Bronchus fibroblast of lung (primary cell): ENCODE measurements around the gene CES2. TPM values are rescaled to one million over a fixed set of nuclear protein-coding genes. Genes with fewer than 3 reads are reported as not detected.

Source experiments
- total RNA-seq: library from RNA; depleted of rRNA; stranded (reverse); fragments of >200 nt; gene quantifications from 2 replicates; pipeline ENCODE4 v1.2.3, GENCODE V29; 2015

The CES2 gene, protein sequence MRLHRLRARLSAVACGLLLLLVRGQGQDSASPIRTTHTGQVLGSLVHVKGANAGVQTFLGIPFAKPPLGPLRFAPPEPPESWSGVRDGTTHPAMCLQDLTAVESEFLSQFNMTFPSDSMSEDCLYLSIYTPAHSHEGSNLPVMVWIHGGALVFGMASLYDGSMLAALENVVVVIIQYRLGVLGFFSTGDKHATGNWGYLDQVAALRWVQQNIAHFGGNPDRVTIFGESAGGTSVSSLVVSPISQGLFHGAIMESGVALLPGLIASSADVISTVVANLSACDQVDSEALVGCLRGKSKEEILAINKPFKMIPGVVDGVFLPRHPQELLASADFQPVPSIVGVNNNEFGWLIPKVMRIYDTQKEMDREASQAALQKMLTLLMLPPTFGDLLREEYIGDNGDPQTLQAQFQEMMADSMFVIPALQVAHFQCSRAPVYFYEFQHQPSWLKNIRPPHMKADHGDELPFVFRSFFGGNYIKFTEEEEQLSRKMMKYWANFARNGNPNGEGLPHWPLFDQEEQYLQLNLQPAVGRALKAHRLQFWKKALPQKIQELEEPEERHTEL
- total RNA-seq = 22.0 and 24.7 TPM in 2 replicates

DNA sequence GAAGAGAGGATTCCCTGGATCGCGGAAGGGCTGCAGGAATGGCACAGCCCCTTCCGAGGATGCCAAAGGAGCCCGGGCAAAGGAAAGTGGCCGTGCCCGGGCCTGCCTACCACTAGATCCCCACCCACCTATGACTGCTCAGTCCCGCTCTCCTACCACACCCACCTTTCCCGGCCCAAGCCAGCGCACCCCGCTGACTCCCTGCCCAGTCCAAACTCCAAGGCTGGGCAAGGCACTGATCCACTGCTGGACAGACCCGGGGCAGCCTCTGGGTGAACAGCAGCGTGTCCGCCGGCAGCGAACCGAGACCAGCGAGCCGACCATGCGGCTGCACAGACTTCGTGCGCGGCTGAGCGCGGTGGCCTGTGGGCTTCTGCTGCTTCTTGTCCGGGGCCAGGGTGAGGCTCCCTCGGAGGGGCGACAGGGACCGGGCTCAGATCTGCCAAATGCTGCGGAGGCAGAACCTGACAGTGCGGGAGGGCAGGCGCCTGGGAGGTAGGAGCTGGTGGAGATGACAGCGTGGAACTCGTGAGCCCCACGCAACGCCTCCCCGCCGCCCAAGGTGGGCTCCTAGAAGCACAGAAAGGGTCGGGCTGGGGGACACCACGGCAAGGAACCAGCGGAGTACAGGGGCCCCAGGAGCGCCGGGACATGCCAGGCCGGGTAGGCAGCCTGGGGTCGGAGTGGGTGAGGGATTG lies at the start of gene CES2:
TSS of gene CES2 (plus strand) at position 203 of the 698 bp plus-strand sequence. CDS start at position 323, 120 bp downstream.

DNA sequence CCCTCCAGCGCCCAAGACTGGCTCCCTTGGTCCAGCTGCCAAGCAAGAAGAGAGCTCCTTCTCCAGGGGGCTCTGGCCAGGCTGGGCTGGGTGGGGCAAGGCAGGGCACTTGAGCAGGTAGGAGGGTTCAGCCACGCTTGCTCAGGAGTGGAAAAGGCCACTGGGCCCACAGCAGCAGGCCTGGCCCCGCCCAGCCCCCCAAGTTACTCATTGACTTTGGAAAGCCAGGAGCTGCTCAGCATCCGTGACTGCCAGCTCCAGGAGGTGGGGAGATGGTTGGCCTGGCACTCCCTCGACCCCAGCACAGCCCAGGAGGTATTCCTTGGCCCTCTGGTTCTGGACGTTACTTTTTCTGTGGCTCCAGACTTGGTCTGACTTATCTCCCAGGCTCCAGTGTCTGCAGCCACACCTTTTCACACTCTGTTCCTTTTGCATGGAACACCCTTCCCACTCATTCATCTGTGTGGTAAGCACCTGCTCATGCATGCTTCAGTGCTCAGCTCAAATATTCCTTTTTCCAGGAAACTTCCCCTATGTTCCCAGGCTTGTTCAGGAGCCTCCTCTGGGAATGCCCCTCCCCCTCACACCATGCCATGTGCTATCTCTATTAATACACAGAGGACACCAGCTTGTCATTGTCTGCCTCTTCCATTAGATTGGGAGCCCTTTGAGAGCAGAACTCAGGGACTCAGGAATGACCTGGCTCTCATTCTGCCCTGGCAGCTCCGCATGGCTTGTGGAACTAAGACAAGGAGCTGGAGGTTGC lies 16.3 kb upstream of the CES2 start, which contains the start of gene CDH16:
TSS of gene CDH16 (minus strand) at position 83 of the 766 bp plus-strand sequence. CDS start 820 bp downstream, outside the sequence.

DNA sequence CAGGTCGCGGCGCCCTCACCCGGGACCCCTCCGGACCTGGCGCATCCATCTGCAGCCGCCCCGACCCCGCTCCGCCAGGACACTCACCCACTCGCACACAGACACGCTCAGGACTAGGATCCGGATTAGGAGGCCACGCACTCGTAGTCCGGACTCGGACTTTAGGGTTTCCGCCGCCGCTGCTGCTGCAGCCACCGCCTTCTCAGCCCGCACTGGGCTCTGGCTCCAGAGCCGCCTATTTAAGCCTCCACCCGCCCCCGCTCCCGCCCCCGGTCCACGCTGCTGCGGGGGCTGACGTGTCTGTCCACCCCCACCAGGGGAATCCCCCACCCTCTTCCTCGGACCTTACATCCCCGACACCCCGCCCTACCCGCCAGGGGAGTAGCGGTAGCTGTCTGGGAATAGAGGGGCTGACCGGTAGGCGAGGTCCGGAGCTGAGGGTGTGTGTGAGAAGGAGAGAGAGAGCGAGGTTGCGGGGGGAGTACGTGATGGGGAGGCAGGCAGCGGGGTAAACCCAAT lies 9.9 kb upstream of the CES2 start, which contains the start of gene RRAD:
TSS of gene RRAD (minus strand) at position 214 of the 519 bp plus-strand sequence. CDS start 356 bp downstream, outside the sequence.

DNA sequence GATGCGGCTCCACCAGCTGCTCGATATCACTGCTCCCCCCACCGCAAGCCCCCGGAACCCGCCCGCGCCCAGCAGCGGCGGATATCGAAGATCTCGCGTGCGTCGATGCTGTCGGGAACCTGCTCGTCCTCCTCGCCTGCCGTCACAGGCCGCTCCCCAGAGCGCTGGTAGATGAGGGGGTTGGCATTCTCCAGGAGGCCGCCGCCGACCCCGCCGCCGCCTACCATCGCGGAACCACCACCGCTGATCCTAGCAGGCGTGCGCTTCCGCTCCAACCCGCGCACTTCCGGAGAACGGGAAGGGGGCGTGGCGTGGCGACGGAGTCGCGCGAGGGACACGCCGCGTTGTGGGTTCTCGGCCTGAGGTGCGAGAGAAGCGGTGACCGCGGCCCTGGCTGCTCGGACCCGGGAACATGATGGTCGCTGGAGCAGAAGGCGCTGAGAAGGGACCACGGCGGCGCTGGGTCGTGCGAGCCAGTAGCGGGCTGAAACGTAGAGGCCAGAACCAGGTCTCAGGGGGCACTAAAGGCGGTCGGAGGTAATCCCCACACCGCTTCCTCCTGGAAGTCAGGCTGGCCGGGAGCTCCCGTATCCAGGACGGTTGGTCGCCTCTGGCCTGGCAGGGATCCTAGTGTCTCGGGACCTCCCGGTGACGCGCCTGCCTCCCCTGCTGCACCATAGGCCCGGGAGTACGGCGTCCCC lies 1.0 kb upstream of the CES2 start, which contains the start of gene CIAO2B:
TSS of gene CIAO2B (minus strand) at position 265 of the 701 bp plus-strand sequence. CDS start at position 227, 38 bp downstream.

DNA sequence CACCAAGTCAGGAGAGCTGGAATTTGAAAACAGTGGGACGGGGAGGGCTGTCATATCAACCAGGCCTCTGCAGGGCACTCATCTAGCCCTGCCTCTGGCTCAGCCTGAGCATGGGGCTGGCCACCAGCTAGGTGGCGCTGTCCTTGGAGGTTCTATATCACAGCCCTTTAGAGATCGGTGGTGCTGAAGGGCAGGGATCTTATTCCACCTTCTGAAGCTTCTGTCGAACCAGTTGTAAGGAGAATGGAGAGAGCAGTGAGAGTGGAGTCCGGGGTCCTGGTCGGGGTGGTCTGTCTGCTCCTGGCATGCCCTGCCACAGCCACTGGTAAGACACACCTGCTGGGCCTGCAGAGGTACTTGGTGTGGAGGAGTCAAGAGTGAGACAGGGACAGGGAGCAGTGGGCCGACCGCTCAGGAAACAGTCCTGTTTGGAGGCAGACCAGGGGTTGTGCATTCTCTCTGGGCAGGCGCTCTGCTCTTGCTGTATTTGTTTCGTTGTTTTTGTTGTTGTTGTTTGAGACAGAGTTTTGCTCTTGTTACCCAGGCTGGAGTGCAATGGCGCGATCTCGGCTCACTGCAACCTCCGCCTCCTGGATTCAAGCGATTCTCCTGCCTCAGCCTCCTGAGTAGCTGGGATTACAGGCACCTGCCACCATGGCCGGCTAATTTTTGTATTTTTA lies 25.9 kb downstream of the CES2 start, which contains the start of gene CES3:
TSS of gene CES3 (plus strand) at position 202 of the 680 bp plus-strand sequence. CDS start at position 244, 42 bp downstream.

DNA sequence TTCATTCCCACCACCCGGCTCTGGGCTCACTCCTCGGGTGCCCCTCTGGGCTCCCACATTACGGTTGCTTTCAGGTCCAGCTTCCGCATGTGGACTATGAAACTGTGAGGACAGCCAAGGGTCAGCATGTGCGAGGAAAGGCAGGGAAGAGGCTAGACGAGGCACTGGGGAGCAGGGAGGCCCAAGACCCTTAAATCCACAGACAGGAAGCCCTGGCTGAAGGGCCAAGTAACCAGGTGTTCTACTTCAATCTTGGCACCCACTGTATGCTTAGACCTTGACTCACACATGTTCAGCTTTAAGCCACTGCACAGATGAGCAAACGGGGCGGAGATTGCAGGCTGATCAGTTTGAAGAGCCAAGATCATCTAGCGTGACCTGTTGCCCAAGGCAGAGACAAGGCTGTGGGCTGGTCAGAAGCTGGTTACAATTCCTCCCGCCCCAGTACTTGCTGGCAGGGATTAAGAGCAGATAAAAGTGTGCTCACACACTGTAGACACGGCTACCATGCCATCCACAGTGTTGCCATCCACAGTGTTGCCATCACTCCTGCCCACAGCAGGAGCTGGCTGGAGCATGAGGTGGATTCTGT lies 53.0 kb downstream of the CES2 start, which contains the start of gene CES4A:
TSS of gene CES4A (plus strand) at position 393 of the 592 bp plus-strand sequence. CDS start at position 577, 184 bp downstream.

Other genes with a start within 250 kb of the CES2 start
- 5.6 and 7.2 TPM in 2 replicates for gene CMTM4, start 238.8 kb upstream of the CES2 start, total RNA-seq
- gene DYNC1LI2, start 183.9 kb upstream of the CES2 start, total RNA-seq = 40.9 and 52.9 TPM in 2 replicates
- not detected in 2 replicates for gene TERB1, start 133.9 kb upstream of the CES2 start, total RNA-seq
- gene NAE1, start 104.5 kb upstream of the CES2 start, total RNA-seq = 57.8 and 74.3 TPM in 2 replicates
- not detected in 2 replicates for gene CA7, start 91.1 kb upstream of the CES2 start, total RNA-seq
- 1.9 and 6.6 TPM in 2 replicates for gene PDP2, start 55.0 kb upstream of the CES2 start, total RNA-seq
- not detected in 2 replicates for gene CDH16, start 16.6 kb upstream of the CES2 start, total RNA-seq
- 5.4 and 7.6 TPM in 2 replicates for gene RRAD, start 10.0 kb upstream of the CES2 start, total RNA-seq
- gene CIAO2B, start 1.1 kb upstream of the CES2 start, total RNA-seq = 180 and 183 TPM in 2 replicates
- 0.15 and 0.17 TPM in 2 replicates for gene CES3, start 25.8 kb downstream of the CES2 start, total RNA-seq
- gene CES4A, start 53.1 kb downstream of the CES2 start, total RNA-seq = 0.34 and 0.45 TPM in 2 replicates
- gene CBFB, start 93.6 kb downstream of the CES2 start, total RNA-seq = 35.4 and 45.1 TPM in 2 replicates
- gene PHAF1, start 174.4 kb downstream of the CES2 start, total RNA-seq = 9.8 and 13.7 TPM in 2 replicates
- 24.1 and 25.1 TPM in 2 replicates for gene B3GNT9, start 215.5 kb downstream of the CES2 start, total RNA-seq
- 13.5 and 15.1 TPM in 2 replicates for gene TRADD, start 224.4 kb downstream of the CES2 start, total RNA-seq
- gene FBXL8, start 224.4 kb downstream of the CES2 start, total RNA-seq = 9.6 and 10.1 TPM in 2 replicates
- 1.3 and 2.4 TPM in 2 replicates for gene HSF4, start 229.2 kb downstream of the CES2 start, total RNA-seq
- 13.1 and 14.5 TPM in 2 replicates for gene NOL3, start 235.0 kb downstream of the CES2 start, total RNA-seq
- gene MATCAP1, start 248.4 kb downstream of the CES2 start, total RNA-seq = 8.4 and 9.1 TPM in 2 replicates